Skin of body (tissue), 2 donors: ENCODE results near the gene MIER3. TPM values are rescaled to one million over a fixed set of nuclear protein-coding genes. Genes with fewer than 3 reads are reported as not detected.
"Not testable (repeated sequence)": the region's sequence is repeated elsewhere in the genome, so short reads cannot be mapped to it uniquely, and the experiment has no call there.

Source experiments
- DNase-seq: peaks from one replicate; lab custom pipeline; 2025; lab: John Stamatoyannopoulos, UW
- total RNA-seq: library from RNA; depleted of rRNA; stranded (reverse); fragments of >200 nt; gene quantifications from one replicate; pipeline ENCODE4 v1.2.3, GENCODE V29; 2014

MIER3 gene
- total RNA-seq: 25.5 TPM

GRCh38 chr5:56951946-56952691, at the start of gene MIER3:
MIER3 (minus strand) TSS chr5:56952123; CDS start chr5:56952102, 21 bp downstream.
- DNase-seq: peak; percentile 62

GRCh38 chr5:56995596-56995995, 43.7 kb upstream of the MIER3 start:
- DNase-seq: no peak

GRCh38 chr5:56993241-56993640, 41.3 kb upstream of the MIER3 start:
- no peak for DNase-seq

- DNase-seq: no peak
Measured at GRCh38 chr5:56989676-56990075, 37.8 kb upstream of the MIER3 start.

- no peak for DNase-seq
Measured at GRCh38 chr5:56988490-56988889, 36.6 kb upstream of the MIER3 start.

GRCh38 chr5:56987171-56987570, 35.2 kb upstream of the MIER3 start:
- no peak for DNase-seq

GRCh38 chr5:56986626-56986947, 34.7 kb upstream of the MIER3 start:
- no peak for DNase-seq

- DNase-seq: no peak
Measured at GRCh38 chr5:56985936-56986625, 34.2 kb upstream of the MIER3 start.

GRCh38 chr5:56984445-56984844, 32.5 kb upstream of the MIER3 start:
- no peak for DNase-seq

- no peak for DNase-seq
Measured at GRCh38 chr5:56983593-56984361, 31.9 kb upstream of the MIER3 start.

GRCh38 chr5:56981548-56982315, 29.8 kb upstream of the MIER3 start:
- DNase-seq: no peak

GRCh38 chr5:56979968-56980367, 28.0 kb upstream of the MIER3 start:
- no peak for DNase-seq

- DNase-seq: not testable (repeated sequence)
Measured at GRCh38 chr5:56979526-56979925, 27.6 kb upstream of the MIER3 start.

GRCh38 chr5:56977822-56978221, 25.9 kb upstream of the MIER3 start:
- no peak for DNase-seq

GRCh38 chr5:56977021-56977420, 25.1 kb upstream of the MIER3 start:
- no peak for DNase-seq

GRCh38 chr5:56974241-56974640, 22.3 kb upstream of the MIER3 start:
- DNase-seq: no peak

GRCh38 chr5:56973473-56973872, 21.6 kb upstream of the MIER3 start:
- no peak for DNase-seq

- no peak for DNase-seq
Measured at GRCh38 chr5:56971275-56971674, 19.4 kb upstream of the MIER3 start.

- DNase-seq: no peak
Measured at GRCh38 chr5:56964173-56964572, 12.2 kb upstream of the MIER3 start.

GRCh38 chr5:56963246-56963645, 11.3 kb upstream of the MIER3 start:
- no peak for DNase-seq

- DNase-seq: no peak
Measured at GRCh38 chr5:56962286-56962685, 10.4 kb upstream of the MIER3 start.

- no peak for DNase-seq
Measured at GRCh38 chr5:56961746-56962145, 9.8 kb upstream of the MIER3 start.
